DND-41 (cell line): ENCODE data around the gene IPO11.

ENCODE experiments used
- ATAC-seq: fragments of 200-7000 bp; cut with Tn5 transposase; 3 replicates; pipeline ENCODE4 v1.9.1; 2021; ENCODE audit warnings: low read depth; ENCODE audit not compliant: insufficient read depth
- DNase-seq: peaks from one replicate; pipeline ENCODE4 v3.0.0-alpha.2; 2020
- H2AFZ ChIP-seq: 2 replicates; pipeline ENCODE4 v1.6.0; 2012; ENCODE audit warnings: low read depth, low read length
- H3K27ac ChIP-seq: 2 replicates; pipeline ENCODE4 v1.5.1; 2012; ENCODE audit warnings: low read length, inconsistent platforms
- H3K27me3 ChIP-seq: fragments of 200-600 bp; sonication (generic); 2 replicates; pipeline ENCODE4 v1.6.0; 2012; ENCODE audit warnings: low read length, mild to moderate bottlenecking, inconsistent platforms; ENCODE audit not compliant: insufficient read depth, poor library complexity
- H3K36me3 ChIP-seq: 2 replicates; pipeline ENCODE4 v1.5.1; 2012; ENCODE audit warnings: low read length, inconsistent platforms; ENCODE audit not compliant: insufficient read depth
- H3K4me1 ChIP-seq: 2 replicates; pipeline ENCODE4 v1.5.1; 2012; ENCODE audit warnings: mild to moderate bottlenecking, low read length; ENCODE audit not compliant: insufficient read depth
- H3K4me2 ChIP-seq: 2 replicates; pipeline ENCODE4 v1.6.0; 2012; ENCODE audit warnings: mild to moderate bottlenecking, moderate library complexity, low read length, inconsistent platforms; ENCODE audit not compliant: insufficient read depth
- H3K4me3 ChIP-seq, 2 experiments: fragments of 200-600 bp in 1 of 2; shearing (Covaris generic) in 1 of 2; 2 replicates each; pipeline ENCODE4 v1.5.1; 2012 to 2016; ENCODE audit warnings: inconsistent platforms in 2 of 2, low read length in 2 of 2, mild to moderate bottlenecking in 2 of 2, low read depth in 1 of 2, moderate library complexity in 1 of 2
- H3K79me2 ChIP-seq: 2 replicates; pipeline ENCODE4 v1.6.0; 2012; ENCODE audit warnings: low read length, inconsistent platforms; ENCODE audit not compliant: insufficient read depth
- H3K9ac ChIP-seq: 2 replicates; pipeline ENCODE4 v1.6.0; 2012; ENCODE audit warnings: low read depth, mild to moderate bottlenecking, inconsistent platforms, low read length, moderate library complexity
- H3K9me3 ChIP-seq: 2 replicates; pipeline ENCODE4 v1.5.1; 2012; ENCODE audit warnings: low read length, moderate library complexity, mild to moderate bottlenecking, inconsistent platforms; ENCODE audit not compliant: insufficient read depth, severe bottlenecking
- H4K20me1 ChIP-seq: 2 replicates; pipeline ENCODE4 v1.6.0; 2012; ENCODE audit warnings: low read length; ENCODE audit not compliant: insufficient read depth
- CTCF ChIP-seq: IDR thresholded peaks from 2 replicates; pipeline ENCODE4 v1.5.1; 2012; ENCODE audit warnings: borderline replicate concordance, low read length, moderate library complexity, mild to moderate bottlenecking; ENCODE audit not compliant: poor library complexity, severe bottlenecking; ENCODE audit errors: extremely low read depth
- EZH2 ChIP-seq: IDR thresholded peaks from 3 replicates; pipeline ENCODE4 v1.6.1; 2012; ENCODE audit warnings: borderline replicate concordance, low read depth, mild to moderate bottlenecking, moderate library complexity, low read length, inconsistent platforms; ENCODE audit not compliant: severe bottlenecking

IPO11 gene

GRCh38 chr5:62596691-62597090 is 184.1 kb downstream of the IPO11 start:
- Histone ChIP-seq H3K4me1 (no peaks in the 10 kb centered on the region), H3K79me2 (no peaks in the 10 kb centered on the region), H3K4me2 (no peak overlapping the region), H3K27me3 (no peaks in the 10 kb centered on the region), H3K9ac (no peak overlapping the region), H3K36me3 (peaks cover 18% of the 10 kb centered on the region), H4K20me1 (no peaks in the 10 kb centered on the region), H2AFZ (no peak overlapping the region), H3K4me3 (no peak overlapping the region), H3K9me3 (no peaks in the 10 kb centered on the region), H3K27ac (no peak overlapping the region)
- TF ChIP-seq CTCF (no peak), EZH2 (no peak)
- no peak for ATAC-seq
- DNase-seq, result no peak

GRCh38 chr5:62597314-62597713 is 184.8 kb downstream of the IPO11 start:
- Histone ChIP-seq H3K27ac (no peak overlapping the region), H3K4me2 (no peak overlapping the region), H2AFZ (no peak overlapping the region), H3K9ac (no peak overlapping the region), H3K9me3 (no peaks in the 10 kb centered on the region), H3K4me3 (no peak overlapping the region), H4K20me1 (no peaks in the 10 kb centered on the region), H3K79me2 (no peaks in the 10 kb centered on the region), H3K36me3 (peaks cover 14% of the 10 kb centered on the region), H3K27me3 (no peaks in the 10 kb centered on the region), H3K4me1 (no peaks in the 10 kb centered on the region)
- TF ChIP-seq CTCF (no peak), EZH2 (no peak)
- no peak for DNase-seq
- no peak for ATAC-seq

GRCh38 chr5:62600560-62601252 is 188.1 kb downstream of the IPO11 start:
- peaks cover 12% of the 10 kb centered on the region; the same call in 1 of the 2 replicates for H3K36me3 ChIP-seq
- H3K4me1 ChIP-seq, result no peaks in the 10 kb centered on the region
- H3K27ac ChIP-seq, result no peak overlapping the region
- no peak overlapping the region for H3K4me2 ChIP-seq
- no peaks in the 10 kb centered on the region for H3K79me2 ChIP-seq
- no peak overlapping the region for H2AFZ ChIP-seq
- DNase-seq, result no peak
- H3K4me3 ChIP-seq, result no peak overlapping the region
- ATAC-seq, result no peak
- no peak for TF ChIP-seq CTCF
- TF ChIP-seq EZH2, result no peak
- H3K9ac ChIP-seq, result no peak overlapping the region
- H3K9me3 ChIP-seq, result no peaks in the 10 kb centered on the region
- no peaks in the 10 kb centered on the region for H4K20me1 ChIP-seq
- H3K27me3 ChIP-seq, result no peaks in the 10 kb centered on the region
